ENCODE data around the gene NIPBL.

DNA sequence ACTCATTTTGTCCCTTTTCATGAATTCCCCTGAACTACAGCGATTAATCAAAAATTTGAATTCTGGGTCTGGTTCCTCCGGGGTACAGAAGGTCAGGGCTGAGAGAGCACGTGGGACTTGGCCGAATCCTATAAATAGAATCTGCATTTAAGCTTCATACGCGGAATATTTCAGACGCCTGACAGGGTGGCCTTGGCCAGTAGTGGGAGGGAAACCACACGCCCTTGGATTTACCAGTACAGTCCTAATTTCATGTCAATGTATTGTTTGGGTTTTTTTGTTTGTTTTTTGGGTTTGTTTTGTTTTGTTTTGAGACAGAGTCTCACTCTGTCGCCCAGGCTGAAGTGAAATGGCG, 21.5 kb upstream of the NIPBL start:
- TF ChIP-seq POLR2A (IDR thresholded peaks at IDR 0.05; ENCODE audit: borderline replicate concordance, extremely low read depth, insufficient read depth, insufficient read length) (no peak), SP1 (IDR thresholded peaks at IDR 0.05; ENCODE audit: low read depth) (no peak)
- TF ChIP-seq, protein P1, sequence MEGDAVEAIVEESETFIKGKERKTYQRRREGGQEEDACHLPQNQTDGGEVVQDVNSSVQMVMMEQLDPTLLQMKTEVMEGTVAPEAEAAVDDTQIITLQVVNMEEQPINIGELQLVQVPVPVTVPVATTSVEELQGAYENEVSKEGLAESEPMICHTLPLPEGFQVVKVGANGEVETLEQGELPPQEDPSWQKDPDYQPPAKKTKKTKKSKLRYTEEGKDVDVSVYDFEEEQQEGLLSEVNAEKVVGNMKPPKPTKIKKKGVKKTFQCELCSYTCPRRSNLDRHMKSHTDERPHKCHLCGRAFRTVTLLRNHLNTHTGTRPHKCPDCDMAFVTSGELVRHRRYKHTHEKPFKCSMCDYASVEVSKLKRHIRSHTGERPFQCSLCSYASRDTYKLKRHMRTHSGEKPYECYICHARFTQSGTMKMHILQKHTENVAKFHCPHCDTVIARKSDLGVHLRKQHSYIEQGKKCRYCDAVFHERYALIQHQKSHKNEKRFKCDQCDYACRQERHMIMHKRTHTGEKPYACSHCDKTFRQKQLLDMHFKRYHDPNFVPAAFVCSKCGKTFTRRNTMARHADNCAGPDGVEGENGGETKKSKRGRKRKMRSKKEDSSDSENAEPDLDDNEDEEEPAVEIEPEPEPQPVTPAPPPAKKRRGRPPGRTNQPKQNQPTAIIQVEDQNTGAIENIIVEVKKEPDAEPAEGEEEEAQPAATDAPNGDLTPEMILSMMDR (IDR thresholded peaks at IDR 0.05 in 2 of 3, conservative IDR thresholded peaks at IDR 0.05 in 1 of 3; ENCODE audit: borderline replicate concordance in 1 of 3, insufficient read depth in 1 of 3, low read depth in 2 of 3, low read length in 2 of 3), result no peak
- TF ChIP-seq, protein P2, sequence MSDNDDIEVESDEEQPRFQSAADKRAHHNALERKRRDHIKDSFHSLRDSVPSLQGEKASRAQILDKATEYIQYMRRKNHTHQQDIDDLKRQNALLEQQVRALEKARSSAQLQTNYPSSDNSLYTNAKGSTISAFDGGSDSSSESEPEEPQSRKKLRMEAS (IDR thresholded peaks at IDR 0.05), result no peak
